Keratinocyte (primary cell): ENCODE measurements around the gene RGS9. TPM values are rescaled to one million over a fixed set of nuclear protein-coding genes. Genes with fewer than 3 reads are reported as not detected.

Experiments
- DNase-seq: peaks from one replicate; pipeline ENCODE4 v3.0.0-alpha.2; 2011; ENCODE audit warnings: low read depth, missing footprints, low spot score
- FAIRE-seq: peaks from 2 replicates; lab custom pipeline; 2011; peaks lifted over from hg19 to GRCh38; lab: Jason Lieb, UNC
- H2AFZ ChIP-seq: 2 replicates; pipeline ENCODE4 v1.6.0; 2012; ENCODE audit warnings: low read length, control low read depth, inconsistent platforms; ENCODE audit not compliant: control insufficient read depth
- H3K27ac ChIP-seq: 2 replicates; pipeline ENCODE4 v1.5.1; 2011; ENCODE audit warnings: low read length; ENCODE audit not compliant: control insufficient read depth, insufficient read depth
- H3K27me3 ChIP-seq: 3 replicates; pipeline ENCODE4 v1.6.0; 2011; ENCODE audit warnings: low read length; ENCODE audit not compliant: control insufficient read depth, insufficient read depth; ENCODE audit errors: extremely low read depth
- H3K36me3 ChIP-seq, 2 experiments: 2 replicates in 1 of 2; 3 replicates in 1 of 2; pipeline ENCODE4 v1.5.1; 2011; ENCODE audit warnings: low read length in 2 of 2, mild to moderate bottlenecking in 1 of 2; ENCODE audit not compliant: control insufficient read depth in 2 of 2, insufficient read depth in 2 of 2; ENCODE audit errors: extremely low read depth in 1 of 2
- H3K4me1 ChIP-seq: 3 replicates; pipeline ENCODE4 v1.5.1; 2011; ENCODE audit warnings: low read length; ENCODE audit not compliant: control insufficient read depth, insufficient read depth; ENCODE audit errors: extremely low read depth
- H3K4me2 ChIP-seq: 3 replicates; pipeline ENCODE4 v1.6.0; 2011; ENCODE audit warnings: low read depth, low read length; ENCODE audit not compliant: control insufficient read depth, insufficient read depth; ENCODE audit errors: extremely low read depth
- H3K4me3 ChIP-seq, 3 experiments: fragments of 200-600 bp in 1 of 3; sonication (generic) in 1 of 3; 2 replicates in 2 of 3; 3 replicates in 1 of 3; pipeline ENCODE4 v1.5.1; 2011 to 2016; ENCODE audit warnings: low read length in 3 of 3, mild to moderate bottlenecking in 3 of 3, control low read depth in 2 of 3, inconsistent platforms in 1 of 3, low read depth in 1 of 3, mixed read lengths in 1 of 3, mixed run types in 1 of 3, moderate library complexity in 1 of 3; ENCODE audit not compliant: control insufficient read depth in 2 of 3, insufficient read depth in 2 of 3; ENCODE audit errors: extremely low read depth in 1 of 3
- H3K79me2 ChIP-seq: 2 replicates; pipeline ENCODE4 v1.6.0; 2012; ENCODE audit warnings: low read length; ENCODE audit not compliant: control insufficient read depth, insufficient read depth
- H3K9ac ChIP-seq: 3 replicates; pipeline ENCODE4 v1.6.0; 2011; ENCODE audit warnings: low read length; ENCODE audit not compliant: control insufficient read depth, insufficient read depth; ENCODE audit errors: extremely low read depth
- H3K9me1 ChIP-seq: 3 replicates; pipeline ENCODE4 v1.6.0; 2011; ENCODE audit warnings: low read length; ENCODE audit not compliant: control insufficient read depth, insufficient read depth; ENCODE audit errors: extremely low read depth
- H3K9me3 ChIP-seq: 2 replicates; pipeline ENCODE4 v1.5.1; 2012; ENCODE audit warnings: low read depth, low read length; ENCODE audit not compliant: control insufficient read depth
- H4K20me1 ChIP-seq: 3 replicates; pipeline ENCODE4 v1.6.0; 2011; ENCODE audit warnings: low read length; ENCODE audit not compliant: control insufficient read depth, insufficient read depth; ENCODE audit errors: extremely low read depth
- EZH2 ChIP-seq: IDR thresholded peaks from one replicate; pipeline ENCODE4 v1.6.1; 2012; ENCODE audit warnings: inconsistent platforms, mild to moderate bottlenecking, low read length, moderate library complexity
- dilution Hi-C: fragments of 300-500 bp; cut with MboI; formaldehyde crosslinking; loops from one replicate; pipeline ENCODE4 v1.7.0; 2020; ENCODE audit warnings: low sequenced_read_pairs; ENCODE audit not compliant: extremely low pct_ligation_motif_present
- polyA plus RNA-seq, 5 experiments: library from polyadenylated mRNA; depleted of rRNA in 3 of 5; stranded (reverse) in 3 of 5; stranded (forward) in 1 of 5; unstranded in 1 of 5; fragments of >200 nt; gene quantifications; 1 replicate in 1 of 5; 2 replicates in 3 of 5; 3 replicates in 1 of 5; pipeline versions ENCODE4 v1.2.1 to v1.2.3, GENCODE V29; 2011 to 2012; ENCODE audit warnings: missing spikeins in 2 of 5, low read depth in 1 of 5, low replicate concordance in 1 of 5
- TF ChIP-seq, protein P1 (sequence below), 3 experiments: IDR thresholded peaks in 1 of 3; conservative IDR thresholded peaks in 1 of 3; optimal IDR thresholded peaks in 1 of 3; 2 replicates in 2 of 3; 3 replicates in 1 of 3; pipeline versions ENCODE3 to v1.5.1; 2011; ENCODE audit warnings: low read length in 3 of 3, mild to moderate bottlenecking in 3 of 3, moderate library complexity in 2 of 3, control low read depth in 1 of 3, inconsistent platforms in 1 of 3; ENCODE audit not compliant: insufficient read depth in 2 of 3; ENCODE audit errors: extremely low read depth in 1 of 3

RGS9 gene
- polyA plus RNA-seq, 1 donor (not counting 4 experiments of a cell fraction or from before 2014, with no cell fraction given) = 4.8 TPM

DNA sequence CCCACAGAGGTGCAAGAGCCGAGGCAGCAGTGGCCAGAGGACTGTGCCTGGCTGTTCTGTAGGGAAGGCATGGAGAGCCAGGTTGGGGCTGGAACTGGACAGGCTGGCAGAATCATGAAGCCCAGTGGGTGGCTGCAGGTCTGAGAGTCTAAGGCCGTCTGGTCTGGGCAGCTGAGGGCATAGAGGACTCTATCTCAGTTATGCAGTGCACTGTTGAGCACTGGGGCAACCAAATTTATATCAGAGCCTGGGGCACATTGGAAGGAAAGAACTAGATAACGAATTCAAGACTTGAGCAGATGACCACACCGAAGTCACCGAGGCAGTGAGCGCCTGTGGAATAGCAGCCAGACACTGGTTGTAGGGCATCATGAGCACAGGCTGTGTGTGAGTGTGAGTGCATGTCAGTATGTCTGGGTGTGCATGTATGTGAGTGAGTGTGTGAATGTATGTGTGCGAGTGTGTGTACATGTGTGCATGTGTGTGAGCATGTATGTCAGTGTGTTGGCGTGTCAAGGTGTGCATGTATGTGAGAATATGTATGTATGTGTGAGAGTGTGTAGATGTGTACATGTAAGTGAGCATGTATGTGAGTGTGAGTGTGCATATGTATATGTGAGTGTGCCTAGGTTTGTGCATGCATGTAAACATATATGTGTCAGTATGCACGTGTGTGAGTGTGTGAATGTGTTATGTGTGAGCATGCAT lies 37.0 kb downstream of the RGS9 start:
- H3K9me3 ChIP-seq = no peaks in the 10 kb centered on the region
- H3K79me2 ChIP-seq = no peaks in the 10 kb centered on the region
- no peak for FAIRE-seq
- no peak overlapping the region for H3K4me3 ChIP-seq
- no peak overlapping the region for H3K27ac ChIP-seq
- H3K4me1 ChIP-seq = no peaks in the 10 kb centered on the region
- H3K36me3 ChIP-seq = no peaks in the 10 kb centered on the region
- no peak overlapping the region for H3K4me2 ChIP-seq
- DNase-seq = no peak
- H4K20me1 ChIP-seq = no peaks in the 10 kb centered on the region
- H2AFZ ChIP-seq = no peak overlapping the region
- no peaks in the 10 kb centered on the region for H3K9me1 ChIP-seq
- peaks cover 9% of the 10 kb centered on the region for H3K27me3 ChIP-seq
- H3K9ac ChIP-seq = no peak overlapping the region
- dilution Hi-C loops = no loop called here
- TF ChIP-seq, protein P1, sequence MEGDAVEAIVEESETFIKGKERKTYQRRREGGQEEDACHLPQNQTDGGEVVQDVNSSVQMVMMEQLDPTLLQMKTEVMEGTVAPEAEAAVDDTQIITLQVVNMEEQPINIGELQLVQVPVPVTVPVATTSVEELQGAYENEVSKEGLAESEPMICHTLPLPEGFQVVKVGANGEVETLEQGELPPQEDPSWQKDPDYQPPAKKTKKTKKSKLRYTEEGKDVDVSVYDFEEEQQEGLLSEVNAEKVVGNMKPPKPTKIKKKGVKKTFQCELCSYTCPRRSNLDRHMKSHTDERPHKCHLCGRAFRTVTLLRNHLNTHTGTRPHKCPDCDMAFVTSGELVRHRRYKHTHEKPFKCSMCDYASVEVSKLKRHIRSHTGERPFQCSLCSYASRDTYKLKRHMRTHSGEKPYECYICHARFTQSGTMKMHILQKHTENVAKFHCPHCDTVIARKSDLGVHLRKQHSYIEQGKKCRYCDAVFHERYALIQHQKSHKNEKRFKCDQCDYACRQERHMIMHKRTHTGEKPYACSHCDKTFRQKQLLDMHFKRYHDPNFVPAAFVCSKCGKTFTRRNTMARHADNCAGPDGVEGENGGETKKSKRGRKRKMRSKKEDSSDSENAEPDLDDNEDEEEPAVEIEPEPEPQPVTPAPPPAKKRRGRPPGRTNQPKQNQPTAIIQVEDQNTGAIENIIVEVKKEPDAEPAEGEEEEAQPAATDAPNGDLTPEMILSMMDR (optimal IDR thresholded peaks at IDR 0.05 in 1 of 3, IDR thresholded peaks at IDR 0.05 in 1 of 3, conservative IDR thresholded peaks at IDR 0.05 in 1 of 3; ENCODE audit: extremely low read depth in 1 of 3, insufficient read depth in 2 of 3, low read length in 3 of 3) = no peak
- no peak for TF ChIP-seq EZH2

GRCh38 chr17:65174974-65175373 lies 37.8 kb downstream of the RGS9 start:
- no peaks in the 10 kb centered on the region for H3K36me3 ChIP-seq
- no peaks in the 10 kb centered on the region for H3K4me1 ChIP-seq
- TF ChIP-seq, protein P1 (optimal IDR thresholded peaks at IDR 0.05 in 1 of 3, IDR thresholded peaks at IDR 0.05 in 1 of 3, conservative IDR thresholded peaks at IDR 0.05 in 1 of 3; ENCODE audit: extremely low read depth in 1 of 3, insufficient read depth in 2 of 3, low read length in 3 of 3) = no peak
- no peak for TF ChIP-seq EZH2
- H3K79me2 ChIP-seq = no peaks in the 10 kb centered on the region
- DNase-seq = no peak
- H3K4me3 ChIP-seq = no peak overlapping the region
- H3K9me1 ChIP-seq = no peaks in the 10 kb centered on the region
- no peak for FAIRE-seq
- H4K20me1 ChIP-seq = no peaks in the 10 kb centered on the region
- no peaks in the 10 kb centered on the region for H3K9me3 ChIP-seq
- H3K4me2 ChIP-seq = no peak overlapping the region
- H3K27ac ChIP-seq = no peak overlapping the region
- no peak overlapping the region for H2AFZ ChIP-seq
- H3K27me3 ChIP-seq = peaks cover 9% of the 10 kb centered on the region
- dilution Hi-C loops = no loop called here
- H3K9ac ChIP-seq = no peak overlapping the region
